Occipital lobe (tissue), 2 donors: ENCODE measurements around the gene KCNMA1. TPM values are rescaled to one million over a fixed set of nuclear protein-coding genes. Genes with fewer than 3 reads are reported as not detected.

Experiments used
- DNase-seq: peaks from one replicate; lab custom pipeline; 2025; lab: John Stamatoyannopoulos, UW
- total RNA-seq: library from RNA; depleted of rRNA; stranded (reverse); fragments of >200 nt; gene quantifications from one replicate; pipeline ENCODE4 v1.2.3, GENCODE V29; 2014

Gene KCNMA1
- total RNA-seq, 1 donor from 2014 or later: 43.0 TPM

GRCh38 chr10:77634939-77635338 lies 2.7 kb downstream of the KCNMA1 start:
- no peak for DNase-seq

GRCh38 chr10:77633376-77633775 lies 4.2 kb downstream of the KCNMA1 start:
- no peak for DNase-seq

- DNase-seq: peak; percentile 15
Measured at GRCh38 chr10:77631241-77631640, 6.4 kb downstream of the KCNMA1 start.

- no peak for DNase-seq
Measured at GRCh38 chr10:77630507-77630848, 7.1 kb downstream of the KCNMA1 start.

GRCh38 chr10:77629775-77630506 lies 7.7 kb downstream of the KCNMA1 start:
- no peak for DNase-seq

GRCh38 chr10:77628906-77629730 lies 8.5 kb downstream of the KCNMA1 start:
- no peak for DNase-seq

- no peak for DNase-seq
Measured at GRCh38 chr10:77626266-77626935, 11.2 kb downstream of the KCNMA1 start.

GRCh38 chr10:77625379-77625778 lies 12.2 kb downstream of the KCNMA1 start:
- DNase-seq: no peak

- DNase-seq: no peak
Measured at GRCh38 chr10:77622889-77623291, 14.7 kb downstream of the KCNMA1 start.

GRCh38 chr10:77620731-77621130 lies 16.9 kb downstream of the KCNMA1 start:
- DNase-seq: no peak

- DNase-seq: no peak
Measured at GRCh38 chr10:77619964-77620703, 17.5 kb downstream of the KCNMA1 start.

GRCh38 chr10:77618117-77618516 lies 19.5 kb downstream of the KCNMA1 start:
- no peak for DNase-seq

- DNase-seq: no peak
Measured at GRCh38 chr10:77616766-77617165, 20.8 kb downstream of the KCNMA1 start.

- DNase-seq: no peak
Measured at GRCh38 chr10:77614778-77615625, 22.6 kb downstream of the KCNMA1 start.

GRCh38 chr10:77613476-77614130 lies 24.0 kb downstream of the KCNMA1 start:
- DNase-seq: no peak

- DNase-seq: no peak
Measured at GRCh38 chr10:77611670-77612069, 25.9 kb downstream of the KCNMA1 start.

GRCh38 chr10:77611221-77611620 lies 26.4 kb downstream of the KCNMA1 start:
- no peak for DNase-seq

- no peak for DNase-seq
Measured at GRCh38 chr10:77609781-77610272, 27.8 kb downstream of the KCNMA1 start.

- no peak for DNase-seq
Measured at GRCh38 chr10:77608281-77608680, 29.3 kb downstream of the KCNMA1 start.

GRCh38 chr10:77606751-77607150 lies 30.9 kb downstream of the KCNMA1 start:
- no peak for DNase-seq
